ENCODE data around the gene RAB38. TPM values are rescaled to one million over a fixed set of nuclear protein-coding genes. Genes with fewer than 3 reads are reported as not detected.

The RAB38 gene
- total and polyA plus RNA-seq, 2 experiments from 2014 or later, result 8.8 to 14.2 TPM

DNA sequence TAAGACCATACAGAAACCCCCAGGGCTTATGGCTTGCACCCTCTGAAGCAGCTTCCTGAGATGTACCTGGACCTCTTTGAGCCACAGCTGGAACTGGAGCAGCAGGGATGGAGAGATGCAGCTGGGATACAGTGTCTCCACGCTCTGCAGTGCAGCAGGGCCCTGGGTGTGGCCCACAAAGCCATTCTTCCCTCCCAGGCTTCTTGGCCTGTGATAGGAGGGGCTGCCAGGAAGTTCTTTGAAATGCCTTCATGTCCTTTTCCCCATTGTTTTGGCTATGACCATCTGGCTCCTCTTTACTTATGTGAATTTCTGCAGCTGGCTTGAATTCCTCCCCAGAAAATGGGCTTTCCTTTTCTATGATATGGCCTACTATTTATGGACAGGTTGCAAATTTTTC, 37.1 kb upstream of the RAB38 start:
- peaks cover 3% of the 10 kb centered on the region; the same call in 1 of the 2 replicates for H3K9me2 ChIP-seq (ENCODE audit: insufficient read depth)
- no peak overlapping the region for H2AFZ ChIP-seq
- peak; percentile 28 for DNase-seq (ENCODE audit: low spot score)
- no peaks in the 10 kb centered on the region for H3K4me1 ChIP-seq (ENCODE audit: insufficient read depth)
- H3K4me2 ChIP-seq, result no peak overlapping the region
- TF ChIP-seq, protein P1, sequence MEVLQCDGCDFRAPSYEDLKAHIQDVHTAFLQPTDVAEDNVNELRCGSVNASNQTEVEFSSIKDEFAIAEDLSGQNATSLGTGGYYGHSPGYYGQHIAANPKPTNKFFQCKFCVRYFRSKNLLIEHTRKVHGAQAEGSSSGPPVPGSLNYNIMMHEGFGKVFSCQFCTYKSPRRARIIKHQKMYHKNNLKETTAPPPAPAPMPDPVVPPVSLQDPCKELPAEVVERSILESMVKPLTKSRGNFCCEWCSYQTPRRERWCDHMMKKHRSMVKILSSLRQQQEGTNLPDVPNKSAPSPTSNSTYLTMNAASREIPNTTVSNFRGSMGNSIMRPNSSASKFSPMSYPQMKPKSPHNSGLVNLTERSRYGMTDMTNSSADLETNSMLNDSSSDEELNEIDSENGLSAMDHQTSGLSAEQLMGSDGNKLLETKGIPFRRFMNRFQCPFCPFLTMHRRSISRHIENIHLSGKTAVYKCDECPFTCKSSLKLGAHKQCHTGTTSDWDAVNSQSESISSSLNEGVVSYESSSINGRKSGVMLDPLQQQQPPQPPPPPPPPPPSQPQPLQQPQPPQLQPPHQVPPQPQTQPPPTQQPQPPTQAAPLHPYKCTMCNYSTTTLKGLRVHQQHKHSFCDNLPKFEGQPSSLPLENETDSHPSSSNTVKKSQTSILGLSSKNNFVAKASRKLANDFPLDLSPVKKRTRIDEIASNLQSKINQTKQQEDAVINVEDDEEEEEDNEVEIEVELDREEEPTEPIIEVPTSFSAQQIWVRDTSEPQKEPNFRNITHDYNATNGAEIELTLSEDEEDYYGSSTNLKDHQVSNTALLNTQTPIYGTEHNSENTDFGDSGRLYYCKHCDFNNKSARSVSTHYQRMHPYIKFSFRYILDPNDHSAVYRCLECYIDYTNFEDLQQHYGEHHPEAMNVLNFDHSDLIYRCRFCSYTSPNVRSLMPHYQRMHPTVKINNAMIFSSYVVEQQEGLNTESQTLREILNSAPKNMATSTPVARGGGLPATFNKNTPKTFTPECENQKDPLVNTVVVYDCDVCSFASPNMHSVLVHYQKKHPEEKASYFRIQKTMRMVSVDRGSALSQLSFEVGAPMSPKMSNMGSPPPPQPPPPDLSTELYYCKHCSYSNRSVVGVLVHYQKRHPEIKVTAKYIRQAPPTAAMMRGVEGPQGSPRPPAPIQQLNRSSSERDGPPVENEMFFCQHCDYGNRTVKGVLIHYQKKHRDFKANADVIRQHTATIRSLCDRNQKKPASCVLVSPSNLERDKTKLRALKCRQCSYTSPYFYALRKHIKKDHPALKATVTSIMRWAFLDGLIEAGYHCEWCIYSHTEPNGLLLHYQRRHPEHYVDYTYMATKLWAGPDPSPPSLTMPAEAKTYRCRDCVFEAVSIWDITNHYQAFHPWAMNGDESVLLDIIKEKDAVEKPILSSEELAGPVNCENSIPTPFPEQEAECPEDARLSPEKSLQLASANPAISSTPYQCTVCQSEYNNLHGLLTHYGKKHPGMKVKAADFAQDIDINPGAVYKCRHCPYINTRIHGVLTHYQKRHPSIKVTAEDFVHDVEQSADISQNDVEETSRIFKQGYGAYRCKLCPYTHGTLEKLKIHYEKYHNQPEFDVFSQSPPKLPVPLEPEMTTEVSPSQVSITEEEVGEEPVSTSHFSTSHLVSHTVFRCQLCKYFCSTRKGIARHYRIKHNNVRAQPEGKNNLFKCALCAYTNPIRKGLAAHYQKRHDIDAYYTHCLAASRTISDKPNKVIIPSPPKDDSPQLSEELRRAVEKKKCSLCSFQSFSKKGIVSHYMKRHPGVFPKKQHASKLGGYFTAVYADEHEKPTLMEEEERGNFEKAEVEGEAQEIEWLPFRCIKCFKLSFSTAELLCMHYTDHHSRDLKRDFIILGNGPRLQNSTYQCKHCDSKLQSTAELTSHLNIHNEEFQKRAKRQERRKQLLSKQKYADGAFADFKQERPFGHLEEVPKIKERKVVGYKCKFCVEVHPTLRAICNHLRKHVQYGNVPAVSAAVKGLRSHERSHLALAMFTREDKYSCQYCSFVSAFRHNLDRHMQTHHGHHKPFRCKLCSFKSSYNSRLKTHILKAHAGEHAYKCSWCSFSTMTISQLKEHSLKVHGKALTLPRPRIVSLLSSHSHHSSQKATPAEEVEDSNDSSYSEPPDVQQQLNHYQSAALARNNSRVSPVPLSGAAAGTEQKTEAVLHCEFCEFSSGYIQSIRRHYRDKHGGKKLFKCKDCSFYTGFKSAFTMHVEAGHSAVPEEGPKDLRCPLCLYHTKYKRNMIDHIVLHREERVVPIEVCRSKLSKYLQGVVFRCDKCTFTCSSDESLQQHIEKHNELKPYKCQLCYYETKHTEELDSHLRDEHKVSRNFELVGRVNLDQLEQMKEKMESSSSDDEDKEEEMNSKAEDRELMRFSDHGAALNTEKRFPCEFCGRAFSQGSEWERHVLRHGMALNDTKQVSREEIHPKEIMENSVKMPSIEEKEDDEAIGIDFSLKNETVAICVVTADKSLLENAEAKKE (CRISPR knock-in tag; IDR thresholded peaks at IDR 0.05), result no peak
- TF ChIP-seq STAT1 (IDR thresholded peaks at IDR 0.05; ENCODE audit: unreplicated experiment), result no peak
- no peak for TF ChIP-seq JUNB (IDR thresholded peaks at IDR 0.05; ENCODE audit: unreplicated experiment)
- TF ChIP-seq POLR2AphosphoS5 (IDR thresholded peaks at IDR 0.05; ENCODE audit: low read depth), result no peak
- TF ChIP-seq NANOG (IDR thresholded peaks at IDR 0.05; ENCODE audit: borderline replicate concordance), result no peak
- TF ChIP-seq, protein P2, sequence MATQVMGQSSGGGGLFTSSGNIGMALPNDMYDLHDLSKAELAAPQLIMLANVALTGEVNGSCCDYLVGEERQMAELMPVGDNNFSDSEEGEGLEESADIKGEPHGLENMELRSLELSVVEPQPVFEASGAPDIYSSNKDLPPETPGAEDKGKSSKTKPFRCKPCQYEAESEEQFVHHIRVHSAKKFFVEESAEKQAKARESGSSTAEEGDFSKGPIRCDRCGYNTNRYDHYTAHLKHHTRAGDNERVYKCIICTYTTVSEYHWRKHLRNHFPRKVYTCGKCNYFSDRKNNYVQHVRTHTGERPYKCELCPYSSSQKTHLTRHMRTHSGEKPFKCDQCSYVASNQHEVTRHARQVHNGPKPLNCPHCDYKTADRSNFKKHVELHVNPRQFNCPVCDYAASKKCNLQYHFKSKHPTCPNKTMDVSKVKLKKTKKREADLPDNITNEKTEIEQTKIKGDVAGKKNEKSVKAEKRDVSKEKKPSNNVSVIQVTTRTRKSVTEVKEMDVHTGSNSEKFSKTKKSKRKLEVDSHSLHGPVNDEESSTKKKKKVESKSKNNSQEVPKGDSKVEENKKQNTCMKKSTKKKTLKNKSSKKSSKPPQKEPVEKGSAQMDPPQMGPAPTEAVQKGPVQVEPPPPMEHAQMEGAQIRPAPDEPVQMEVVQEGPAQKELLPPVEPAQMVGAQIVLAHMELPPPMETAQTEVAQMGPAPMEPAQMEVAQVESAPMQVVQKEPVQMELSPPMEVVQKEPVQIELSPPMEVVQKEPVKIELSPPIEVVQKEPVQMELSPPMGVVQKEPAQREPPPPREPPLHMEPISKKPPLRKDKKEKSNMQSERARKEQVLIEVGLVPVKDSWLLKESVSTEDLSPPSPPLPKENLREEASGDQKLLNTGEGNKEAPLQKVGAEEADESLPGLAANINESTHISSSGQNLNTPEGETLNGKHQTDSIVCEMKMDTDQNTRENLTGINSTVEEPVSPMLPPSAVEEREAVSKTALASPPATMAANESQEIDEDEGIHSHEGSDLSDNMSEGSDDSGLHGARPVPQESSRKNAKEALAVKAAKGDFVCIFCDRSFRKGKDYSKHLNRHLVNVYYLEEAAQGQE (IDR thresholded peaks at IDR 0.05; ENCODE audit: unreplicated experiment), result no peak
- TF ChIP-seq EZH2phosphoT487 (IDR thresholded peaks at IDR 0.05; ENCODE audit: unreplicated experiment), result no peak
- TF ChIP-seq, protein P3, sequence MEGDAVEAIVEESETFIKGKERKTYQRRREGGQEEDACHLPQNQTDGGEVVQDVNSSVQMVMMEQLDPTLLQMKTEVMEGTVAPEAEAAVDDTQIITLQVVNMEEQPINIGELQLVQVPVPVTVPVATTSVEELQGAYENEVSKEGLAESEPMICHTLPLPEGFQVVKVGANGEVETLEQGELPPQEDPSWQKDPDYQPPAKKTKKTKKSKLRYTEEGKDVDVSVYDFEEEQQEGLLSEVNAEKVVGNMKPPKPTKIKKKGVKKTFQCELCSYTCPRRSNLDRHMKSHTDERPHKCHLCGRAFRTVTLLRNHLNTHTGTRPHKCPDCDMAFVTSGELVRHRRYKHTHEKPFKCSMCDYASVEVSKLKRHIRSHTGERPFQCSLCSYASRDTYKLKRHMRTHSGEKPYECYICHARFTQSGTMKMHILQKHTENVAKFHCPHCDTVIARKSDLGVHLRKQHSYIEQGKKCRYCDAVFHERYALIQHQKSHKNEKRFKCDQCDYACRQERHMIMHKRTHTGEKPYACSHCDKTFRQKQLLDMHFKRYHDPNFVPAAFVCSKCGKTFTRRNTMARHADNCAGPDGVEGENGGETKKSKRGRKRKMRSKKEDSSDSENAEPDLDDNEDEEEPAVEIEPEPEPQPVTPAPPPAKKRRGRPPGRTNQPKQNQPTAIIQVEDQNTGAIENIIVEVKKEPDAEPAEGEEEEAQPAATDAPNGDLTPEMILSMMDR (conservative IDR thresholded peaks at IDR 0.05; ENCODE audit: low read depth in 2 of 2), result no peak
- no peak for TF ChIP-seq ZNF331 (CRISPR knock-in tag; IDR thresholded peaks at IDR 0.05; ENCODE audit: low read depth)
- no peak for TF ChIP-seq EZH2 (IDR thresholded peaks at IDR 0.05; ENCODE audit: low read depth, unreplicated experiment)
- no peak for TF ChIP-seq ZNF114 (CRISPR knock-in tag; IDR thresholded peaks at IDR 0.05)
- no peak for TF ChIP-seq CREB1 (CRISPR knock-in tag; IDR thresholded peaks at IDR 0.05; ENCODE audit: low read depth)
- TF ChIP-seq, protein P4, sequence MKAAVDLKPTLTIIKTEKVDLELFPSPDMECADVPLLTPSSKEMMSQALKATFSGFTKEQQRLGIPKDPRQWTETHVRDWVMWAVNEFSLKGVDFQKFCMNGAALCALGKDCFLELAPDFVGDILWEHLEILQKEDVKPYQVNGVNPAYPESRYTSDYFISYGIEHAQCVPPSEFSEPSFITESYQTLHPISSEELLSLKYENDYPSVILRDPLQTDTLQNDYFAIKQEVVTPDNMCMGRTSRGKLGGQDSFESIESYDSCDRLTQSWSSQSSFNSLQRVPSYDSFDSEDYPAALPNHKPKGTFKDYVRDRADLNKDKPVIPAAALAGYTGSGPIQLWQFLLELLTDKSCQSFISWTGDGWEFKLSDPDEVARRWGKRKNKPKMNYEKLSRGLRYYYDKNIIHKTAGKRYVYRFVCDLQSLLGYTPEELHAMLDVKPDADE (IDR thresholded peaks at IDR 0.05), result no peak
- no peaks in the 10 kb centered on the region for H3K79me2 ChIP-seq (replicated peaks; ENCODE audit: insufficient read depth)
- no peak; the same call in 2 of the 3 replicates for ATAC-seq
- H3K27me3 Mint-ChIP-seq (ENCODE audit: insufficient read depth, low read depth, poor library complexity), result no peaks in the 10 kb centered on the region
- no peak overlapping the region for H3K4me3 Mint-ChIP-seq
- no peaks in the 10 kb centered on the region for H3F3A ChIP-seq (replicated peaks; ENCODE audit: low read depth)
- H3K9me3 Mint-ChIP-seq, result no peaks in the 10 kb centered on the region
- no peak overlapping the region for H3K27ac ChIP-seq (ENCODE audit: low read depth)
- no peaks in the 10 kb centered on the region for H4K20me1 ChIP-seq (replicated peaks; ENCODE audit: insufficient read depth)
- no peak overlapping the region for H3K27ac Mint-ChIP-seq
- H3K4me1 Mint-ChIP-seq, result peaks cover 9% of the 10 kb centered on the region
- peaks cover 5% of the 10 kb centered on the region; the same call in 1 of the 3 replicates for H3K36me3 Mint-ChIP-seq (ENCODE audit: low read depth)
- H3K4me3 ChIP-seq, result no peak overlapping the region
- H3K27me3 ChIP-seq (ENCODE audit: insufficient read depth), result no peaks in the 10 kb centered on the region
- H3K36me3 ChIP-seq (ENCODE audit: insufficient read depth), result no peaks in the 10 kb centered on the region; the same call in 1 of the 2 replicates

All from GM23338 (cell line).